SKM-1 treated with dmso at 0.1 percent for 144 hours (cell line): ENCODE measurements around the gene LTBP1.
A peak's percentile ranks its signal among the peaks of the same experiment; 100 is the strongest.

Experiments used
- DNase-seq: peaks from one replicate; lab custom pipeline; 2025; ENCODE audit not compliant: unreplicated experiment; lab: John Stamatoyannopoulos, UW

Gene LTBP1

DNA sequence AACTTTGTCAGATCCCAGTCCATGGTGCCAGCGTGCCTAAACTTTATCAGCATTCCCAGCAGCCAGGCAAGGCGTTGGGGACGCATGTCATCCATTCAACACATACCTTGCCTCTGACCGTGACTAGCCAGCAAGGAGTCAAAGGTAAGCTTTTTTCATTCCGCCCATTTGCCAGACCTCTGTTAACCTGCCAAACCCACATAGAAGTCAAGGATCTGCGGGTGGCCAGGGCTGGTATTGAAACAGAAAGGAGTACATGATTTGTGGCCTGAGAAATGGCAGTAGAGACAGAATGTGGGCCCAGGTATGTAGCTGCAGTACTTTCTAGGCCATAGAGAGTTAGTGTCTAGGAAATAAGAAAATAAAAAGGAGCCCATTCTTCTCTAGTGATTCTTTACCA is 240.2 kb downstream of the LTBP1 start:
- no peak for DNase-seq

DNA sequence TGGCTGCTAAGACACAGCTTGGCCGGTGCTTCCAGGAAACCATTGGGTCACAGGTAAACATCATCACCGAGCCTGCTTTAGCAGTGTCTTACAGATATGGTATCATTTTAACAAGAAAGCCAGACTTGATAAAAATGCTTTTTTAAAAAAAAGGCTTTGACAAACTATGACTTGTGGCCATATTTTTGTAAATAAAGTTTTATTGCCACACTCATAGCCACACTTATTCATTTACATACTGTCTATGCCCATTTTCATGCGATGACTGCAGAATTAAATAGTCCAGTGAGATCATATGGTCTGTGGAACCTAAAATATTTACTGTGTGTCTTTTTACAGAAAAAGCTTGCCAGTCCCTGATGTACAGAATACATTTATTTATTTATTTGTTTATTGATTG is 242.0 kb downstream of the LTBP1 start:
- DNase-seq, result no peak

DNA sequence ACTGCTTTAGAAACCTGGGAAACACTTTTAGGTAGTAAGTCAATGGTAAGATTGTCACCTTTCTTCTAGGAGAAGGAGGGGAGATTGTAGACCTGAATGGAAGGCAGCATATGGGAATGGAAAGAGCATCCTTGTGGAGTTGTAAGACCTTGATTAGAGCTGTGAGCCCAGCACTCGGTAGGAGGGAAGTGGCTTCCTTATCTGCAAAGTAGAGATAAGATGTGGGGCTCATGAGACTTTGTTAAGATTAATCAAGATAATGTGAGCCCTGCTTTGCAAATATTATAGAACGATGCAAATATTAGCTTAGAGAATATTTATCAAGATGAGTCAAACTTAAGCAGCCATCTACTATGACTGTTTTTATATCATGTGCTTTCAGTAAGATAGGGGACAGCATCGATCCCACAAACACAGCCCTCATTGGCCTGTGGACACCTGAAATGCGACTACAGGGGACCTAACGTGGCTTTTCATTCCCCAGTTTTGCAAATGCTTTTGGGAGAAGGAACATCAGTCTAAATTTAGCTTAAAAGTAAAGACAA is 243.7 kb downstream of the LTBP1 start:
- DNase-seq, result no peak

GRCh38 chr2:33195891-33196290 is 249.1 kb downstream of the LTBP1 start:
- DNase-seq, result no peak

DNA sequence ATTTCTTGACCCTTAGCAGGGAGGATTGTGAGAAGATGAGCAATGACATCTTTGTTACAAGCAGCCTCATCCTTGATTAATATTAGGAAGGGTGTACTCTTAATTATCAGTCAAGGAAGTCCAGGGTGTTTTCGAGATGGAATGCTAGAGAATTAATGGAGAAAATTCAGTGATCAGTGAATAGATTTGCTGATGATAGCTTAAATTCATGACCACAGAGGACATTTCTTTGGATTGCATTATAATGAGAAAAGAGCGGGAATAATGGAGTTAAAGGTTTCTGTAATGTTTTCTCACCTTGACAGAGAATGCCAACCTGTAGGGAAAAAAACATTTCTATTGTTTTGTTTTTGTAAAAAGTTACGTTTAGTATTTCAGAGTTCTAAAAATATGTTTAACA is 249.9 kb downstream of the LTBP1 start:
- DNase-seq, result no peak

DNA sequence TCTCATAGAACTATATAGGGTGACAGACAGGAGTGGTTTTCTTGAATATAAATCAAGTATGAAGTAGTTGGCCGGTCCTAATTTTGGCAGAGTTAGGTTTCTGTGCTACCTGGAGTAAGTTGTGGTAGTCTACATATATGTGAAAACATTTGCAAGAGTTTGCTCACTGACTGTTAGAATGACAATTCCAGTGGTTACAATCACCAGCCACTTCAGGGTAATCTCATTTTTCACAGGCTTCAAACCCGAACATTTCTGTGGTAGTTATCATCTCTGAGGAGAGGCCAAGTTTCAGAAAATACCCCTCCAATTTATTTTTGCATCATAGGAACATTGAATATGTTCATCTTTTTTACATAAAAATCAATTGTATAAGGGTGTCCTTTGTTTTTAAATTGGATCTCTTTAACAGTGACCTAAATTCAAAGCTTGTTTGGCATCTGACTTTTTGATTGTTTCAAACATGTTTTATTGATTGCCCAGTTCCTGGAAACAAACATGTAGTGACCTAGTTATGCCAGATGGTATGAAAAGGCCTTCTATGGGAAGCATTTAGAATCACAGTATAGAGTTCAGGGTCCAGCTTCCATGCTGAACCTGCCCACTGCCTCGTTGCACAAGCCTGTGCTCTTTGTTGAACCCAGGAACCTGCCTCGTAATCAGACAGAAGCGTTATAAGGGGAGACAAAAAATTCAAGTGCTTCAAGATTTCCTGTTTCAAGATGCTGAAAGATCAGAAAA is 250.6 kb downstream of the LTBP1 start:
- no peak for DNase-seq

- no peak for DNase-seq
These were observed 256.1 kb downstream of the LTBP1 start for GRCh38 chr2:33202641-33203522.

DNA sequence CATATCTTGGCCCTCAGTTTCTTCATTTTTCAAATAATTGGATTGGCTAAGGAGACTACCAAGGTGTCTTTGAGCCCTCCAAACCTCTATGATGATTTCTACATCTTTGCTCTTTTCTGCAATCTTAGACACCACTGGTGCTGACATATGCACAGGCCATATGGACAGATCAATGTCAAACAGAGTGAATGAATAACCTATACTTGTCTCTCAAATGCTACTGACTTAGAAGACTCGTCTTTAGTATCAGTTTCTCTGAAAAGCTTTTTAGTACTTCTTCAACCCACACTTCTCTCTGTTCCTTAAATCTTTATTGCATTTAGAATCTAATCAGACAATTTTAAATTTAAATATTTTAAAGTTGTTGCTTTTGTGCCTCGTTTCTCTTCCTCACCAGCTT is 258.2 kb downstream of the LTBP1 start:
- DNase-seq, result no peak

GRCh38 chr2:33205693-33206434 is 259.1 kb downstream of the LTBP1 start:
- no peak for DNase-seq

GRCh38 chr2:33207151-33207740 is 260.5 kb downstream of the LTBP1 start:
- no peak for DNase-seq

DNA sequence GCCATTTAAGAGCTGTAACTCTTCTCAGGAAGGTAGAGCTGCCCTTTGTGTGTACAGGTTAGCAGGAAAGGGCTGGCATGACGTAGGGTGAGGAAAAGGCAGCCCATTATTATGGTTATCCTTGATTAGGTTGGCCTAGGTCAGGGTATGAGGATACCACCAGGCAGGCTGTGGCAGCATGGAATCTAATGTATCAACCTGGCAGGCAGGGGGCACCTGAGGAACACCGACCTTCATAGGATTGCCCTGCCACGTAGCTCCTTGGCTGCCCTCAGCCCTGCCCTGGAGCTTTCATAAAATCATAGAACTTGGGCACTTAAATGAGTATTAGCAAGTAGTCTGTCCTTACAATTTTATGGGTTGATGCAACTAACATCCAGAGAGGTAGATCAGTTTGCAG is 261.6 kb downstream of the LTBP1 start:
- no peak for DNase-seq

DNA sequence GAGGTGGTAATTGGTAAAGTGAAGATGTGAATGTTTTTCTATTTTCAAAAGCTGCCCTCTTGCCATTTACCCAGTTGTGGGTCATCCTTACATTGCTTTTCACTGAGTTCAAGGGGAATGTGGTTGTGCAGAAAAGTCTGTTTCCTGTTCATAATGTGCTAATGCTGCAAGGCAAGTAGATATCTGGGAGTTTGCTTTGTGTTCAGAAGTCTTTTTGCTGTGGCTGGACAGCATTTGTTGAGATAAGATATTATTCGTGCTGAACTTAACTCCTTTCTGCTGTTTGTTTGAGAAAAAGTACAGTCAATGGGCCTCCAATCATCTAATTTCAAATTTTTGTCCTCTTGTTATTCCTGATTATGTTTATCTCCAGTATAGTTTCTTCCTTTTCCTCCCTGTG is 263.2 kb downstream of the LTBP1 start:
- DNase-seq, result no peak

GRCh38 chr2:33210626-33211025 is 263.9 kb downstream of the LTBP1 start:
- DNase-seq, result peak; percentile 69

- DNase-seq, result no peak
These were observed 265.4 kb downstream of the LTBP1 start for GRCh38 chr2:33212151-33212550.

- no peak for DNase-seq
These were observed 266.5 kb downstream of the LTBP1 start for GRCh38 chr2:33213244-33213643.

DNA sequence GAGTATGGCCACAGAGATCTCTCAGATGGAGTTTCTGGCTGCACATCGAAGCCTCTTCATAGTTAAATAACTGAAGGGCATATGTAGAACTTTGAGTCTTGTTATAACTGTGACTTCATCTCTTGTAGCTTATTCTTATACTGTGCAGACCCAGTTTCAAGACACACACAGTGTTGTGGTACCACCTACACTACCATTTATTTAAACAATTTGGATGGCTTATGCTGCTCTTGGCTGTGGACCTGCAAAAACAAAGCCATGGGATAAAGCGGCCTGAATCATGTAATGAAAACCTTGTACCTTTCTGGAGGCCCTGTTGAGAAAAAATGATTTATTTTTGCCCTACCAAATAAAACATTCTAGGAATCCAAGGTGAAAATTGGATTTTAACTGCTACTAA is 266.9 kb downstream of the LTBP1 start:
- no peak for DNase-seq

- no peak for DNase-seq
These were observed 267.7 kb downstream of the LTBP1 start for GRCh38 chr2:33214436-33214835.

DNA sequence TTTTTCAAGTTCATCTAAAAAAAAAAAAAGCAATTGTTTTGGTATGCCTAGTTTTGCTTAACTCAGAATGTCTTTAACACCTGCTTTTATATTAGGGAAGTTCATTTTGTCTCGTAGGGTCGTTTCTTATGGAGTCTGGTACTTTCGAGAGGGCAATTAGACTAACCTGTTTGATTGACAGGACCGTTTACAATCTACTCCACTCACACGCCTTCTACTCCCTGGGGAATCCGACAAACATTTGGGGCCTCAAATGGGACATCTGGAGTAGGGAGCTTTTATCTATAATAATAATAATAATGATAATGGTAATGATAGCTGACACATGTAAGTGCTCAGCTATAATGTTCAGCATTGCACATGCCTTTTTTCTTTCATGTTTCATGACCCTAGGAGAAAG is 268.1 kb downstream of the LTBP1 start:
- DNase-seq, result no peak

GRCh38 chr2:33215299-33215698 is 268.5 kb downstream of the LTBP1 start:
- DNase-seq, result no peak

- DNase-seq, result no peak
These were observed 269.2 kb downstream of the LTBP1 start for GRCh38 chr2:33215983-33216382.
